Upper lobe of left lung (tissue), 6 donors: ENCODE results near the gene SLC5A7. TPM values are rescaled to one million over a fixed set of nuclear protein-coding genes. Genes with fewer than 3 reads are reported as not detected.

Experiments
- ATAC-seq, 2 donors: fragments of 200-7000 bp; cut with Tn5 transposase; one replicate each; pipeline ENCODE4 v1.9.1; 2022; ENCODE audit warnings: mild to moderate bottlenecking in 2 of 2, moderate library complexity in 2 of 2; ENCODE audit not compliant: low FRiP score in 2 of 2
- DNase-seq, 2 donors: peaks; one replicate each; pipeline ENCODE4 v3.0.0-alpha.2; 2019 to 2020
- H3K27ac ChIP-seq, 4 donors: fragments of 200-600 bp; sonication (generic); one replicate each; pipeline ENCODE4 v1.5.1; 2016 to 2019
- H3K27me3 ChIP-seq, 4 donors: fragments of 200-600 bp; sonication (generic); one replicate each; pipeline ENCODE4 v1.5.1; 2017 to 2019
- H3K36me3 ChIP-seq, 4 donors: fragments of 200-600 bp; sonication (generic); one replicate each; pipeline ENCODE4 v1.5.1; 2016 to 2019
- H3K4me1 ChIP-seq, 4 donors: fragments of 200-600 bp; sonication (generic); one replicate each; pipeline ENCODE4 v1.5.1; 2018 to 2019
- H3K4me3 ChIP-seq, 4 donors: fragments of 200-600 bp; sonication (generic); one replicate each; pipeline ENCODE4 v1.5.1; 2017 to 2019; ENCODE audit warnings: mild to moderate bottlenecking in 2 of 4, moderate library complexity in 1 of 4
- H3K9me3 ChIP-seq, 4 donors: fragments of 200-600 bp; sonication (generic); one replicate each; pipeline ENCODE4 v1.5.1; 2018 to 2019
- POLR2AphosphoS5 ChIP-seq, 2 donors: sonication (generic); formaldehyde crosslinking; IDR thresholded peaks; one replicate each; pipeline ENCODE4 v1.5.1; 2017; ENCODE audit warnings: antibody characterized with exemption in 2 of 2
- WGBS, 2 donors: methylation state at CpG; one replicate each; pipeline ENCODE4 v1.1.5; 2017 to 2018; 5-methylcytosine and 5-hydroxymethylcytosine counted together
- total RNA-seq, 6 donors: library from RNA; depleted of rRNA in 4 of 6; stranded (reverse); fragments of >200 nt in 4 of 6; gene quantifications; one replicate each; pipeline versions ENCODE4 v1.1.0 to v1.2.1, GENCODE V29; 2016 to 2021
- donor health status: DM: no; HTN: no; CAD: no; lungs with moderate emphysema.
- donor health status: DM: no; HTN: yes; CAD: no; lungs with severe emphysema.

The SLC5A7 gene
- total RNA-seq, 6 donors from 2014 or later, result 0.33 to 1.3 (median 0.69) TPM; not detected in 2

DNA sequence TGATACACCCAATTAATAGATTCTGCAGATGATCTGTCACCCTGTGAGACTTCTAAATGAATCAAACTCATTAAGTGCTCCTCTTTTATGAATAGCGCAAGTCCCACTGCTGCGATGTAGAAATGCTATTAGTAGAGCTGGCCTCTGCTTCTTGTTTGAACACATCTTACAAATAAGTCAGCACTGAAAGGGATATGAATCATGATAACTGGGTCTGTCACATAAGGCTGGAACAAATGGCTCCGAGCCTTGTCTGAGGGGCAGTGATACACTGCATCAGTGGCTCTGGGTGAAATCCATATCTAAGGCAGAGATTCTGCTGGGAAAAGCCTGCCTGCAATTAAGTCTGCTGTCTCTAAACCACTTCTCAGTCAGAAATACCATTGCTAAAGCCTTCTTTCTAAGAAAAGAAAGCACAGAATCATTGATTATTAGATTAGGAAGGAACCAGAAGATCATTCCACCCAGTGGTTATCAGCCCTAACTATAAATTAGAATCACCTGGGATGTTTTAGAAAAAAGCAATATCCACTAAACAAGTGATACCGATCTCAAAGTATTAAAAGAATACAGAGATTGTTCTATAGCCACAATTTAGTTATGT, 75.2 kb downstream of the SLC5A7 start:
- Histone ChIP-seq H3K9me3 (no peaks in the 10 kb centered on the region), H3K4me1 (no peaks in the 10 kb centered on the region), H3K36me3 (no peaks in the 10 kb centered on the region), H3K27ac (no peak overlapping the region), H3K27me3 (no peaks in the 10 kb centered on the region), H3K4me3 (no peak overlapping the region)
- TF ChIP-seq POLR2AphosphoS5 (IDR thresholded peaks at IDR 0.05), result no peak
- no peak for ATAC-seq
- DNase-seq, result no peak
- 86 to 92% methylated on average over 4 of the region's 4 CpGs for WGBS, 2 donors

Other genes with a start within 250 kb of the SLC5A7 start
- gene RGPD4, start 159.6 kb upstream of the SLC5A7 start, total RNA-seq, result under 1 TPM in 1 of 6 donors, not detected in 5; 0.17 TPM